GM06990 (cell line): ENCODE data around the gene KCTD20.

ENCODE experiments used
- DNase-seq: peaks from one replicate; pipeline ENCODE4 v3.0.0-alpha.2; 2011; ENCODE audit not compliant: insufficient read length; ENCODE audit errors: extremely low read depth
- H3K27me3 ChIP-seq: replicated peaks from 2 replicates; pipeline ENCODE4 v1.6.0; 2011; ENCODE audit warnings: low read length; ENCODE audit not compliant: control insufficient read depth, insufficient read depth
- H3K36me3 ChIP-seq: 2 replicates; pipeline ENCODE4 v1.5.1; 2011; ENCODE audit warnings: low read length; ENCODE audit not compliant: control insufficient read depth, insufficient read depth
- H3K4me3 ChIP-seq: replicated peaks from 2 replicates; pipeline ENCODE4 v1.5.1; 2011; ENCODE audit warnings: low read depth, mild to moderate bottlenecking, control low read depth, low read length
- CTCF ChIP-seq: IDR thresholded peaks from 2 replicates; pipeline ENCODE4 v1.5.1; 2011; ENCODE audit warnings: low read length, control low read depth, mild to moderate bottlenecking, inconsistent platforms; ENCODE audit not compliant: insufficient read depth, poor library complexity, severe bottlenecking

The KCTD20 gene

DNA sequence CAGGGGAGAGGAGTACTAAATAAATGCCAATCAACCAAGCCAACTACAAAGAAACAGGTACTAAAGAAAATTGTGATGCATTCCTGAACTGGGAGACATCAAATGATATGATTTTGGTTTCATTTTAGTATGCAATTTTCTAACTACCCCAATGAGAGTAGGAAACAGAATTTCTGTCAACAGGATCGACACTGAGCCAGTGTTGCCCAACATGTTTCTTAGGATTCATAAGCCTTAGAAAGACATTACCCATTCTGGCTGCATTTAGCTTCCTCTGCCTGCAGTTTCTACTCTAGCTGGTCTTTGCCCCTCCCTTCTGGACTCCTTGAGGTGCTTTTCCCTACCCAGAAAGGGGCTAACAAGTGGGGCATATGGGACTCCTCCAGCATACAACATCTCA is 49.8 kb downstream of the KCTD20 start:
- no peak for DNase-seq
- Histone ChIP-seq H3K27me3 (no peaks in the 10 kb centered on the region), H3K36me3 (peaks cover 4% of the 10 kb centered on the region), H3K4me3 (no peak overlapping the region)
- no peak for TF ChIP-seq CTCF

DNA sequence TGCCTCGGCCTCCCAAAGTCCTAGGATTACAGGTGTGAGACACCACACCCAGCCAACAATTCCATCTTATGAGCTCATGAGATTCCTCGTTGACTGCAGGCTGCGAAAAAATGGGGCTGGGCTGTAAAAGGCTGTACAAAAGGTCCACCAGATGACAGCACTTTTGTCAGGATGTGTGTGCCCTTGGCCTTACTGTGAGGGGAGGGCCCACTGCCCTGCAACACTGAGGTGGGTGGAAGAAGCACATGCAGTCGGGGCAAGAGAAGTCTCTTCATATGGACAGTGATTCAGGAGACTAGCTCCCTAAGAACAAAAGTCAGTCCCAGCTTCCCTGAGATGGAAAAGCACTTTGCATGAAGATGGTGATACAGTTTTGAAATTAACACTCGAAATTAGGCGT is 50.5 kb downstream of the KCTD20 start:
- TF ChIP-seq CTCF = no peak

DNA sequence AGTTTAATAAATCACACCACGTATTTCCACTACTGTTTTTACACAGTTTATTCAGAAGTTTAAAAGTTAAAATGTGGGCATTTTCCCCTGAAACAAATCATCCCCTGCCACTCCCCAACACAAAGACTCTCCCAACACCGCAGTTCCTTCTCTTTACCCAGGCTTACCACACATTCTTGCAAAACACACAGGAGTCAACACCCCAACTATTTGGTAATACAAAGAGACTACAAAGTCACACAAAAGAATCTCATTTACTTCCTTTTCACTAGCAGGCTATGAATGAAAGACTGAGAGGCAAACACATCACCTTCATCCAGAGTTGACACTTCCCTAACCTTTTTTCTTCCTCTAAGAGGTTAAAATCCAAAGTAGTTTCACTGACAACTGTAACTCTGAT is 51.1 kb downstream of the KCTD20 start:
- DNase-seq = no peak
- TF ChIP-seq CTCF = no peak
- Histone ChIP-seq H3K27me3 (no peaks in the 10 kb centered on the region), H3K36me3 (peaks cover 4% of the 10 kb centered on the region), H3K4me3 (no peak overlapping the region)

More for the DNA sequence above, 50.5 kb downstream of the KCTD20 start:
- Histone ChIP-seq H3K27me3 (no peaks in the 10 kb centered on the region), H3K4me3 (no peak overlapping the region), H3K36me3 (peaks cover 4% of the 10 kb centered on the region)
- no peak for DNase-seq

- no peaks in the 10 kb centered on the region for H3K27me3 ChIP-seq
- H3K36me3 ChIP-seq = peaks cover 4% of the 10 kb centered on the region
- no peak for TF ChIP-seq CTCF
- H3K4me3 ChIP-seq = no peak overlapping the region
- DNase-seq = no peak
Measured at GRCh38 chr6:36495086-36495485, 52.3 kb downstream of the KCTD20 start.

GRCh38 chr6:36499918-36500317 is 57.1 kb downstream of the KCTD20 start:
- Histone ChIP-seq H3K27me3 (no peaks in the 10 kb centered on the region), H3K4me3 (no peak overlapping the region), H3K36me3 (peaks cover 2% of the 10 kb centered on the region)
- no peak for TF ChIP-seq CTCF
- no peak for DNase-seq

GRCh38 chr6:36501686-36502085 is 58.9 kb downstream of the KCTD20 start:
- no peak for DNase-seq
- no peak for TF ChIP-seq CTCF
- H3K36me3 ChIP-seq = no peaks in the 10 kb centered on the region; the same call in 1 of the 2 replicates
- no peak overlapping the region for H3K4me3 ChIP-seq
- no peaks in the 10 kb centered on the region for H3K27me3 ChIP-seq
